Neural crest cell (in vitro differentiated cells): ENCODE results near the gene ARMH3. TPM values are rescaled to one million over a fixed set of nuclear protein-coding genes. Genes with fewer than 3 reads are reported as not detected.
A peak's percentile ranks its signal among the peaks of the same experiment; 100 is the strongest.

Source experiments
- DNase-seq: peaks from one replicate; pipeline ENCODE4 v3.0.0; 2021; ENCODE audit warnings: low read depth, mixed read lengths, low spot score
- H3K27ac Mint-ChIP-seq: one replicate; pipeline ENCODE4 v1.8.0; 2021; ENCODE audit warnings: mild to moderate bottlenecking, mixed read lengths; ENCODE audit not compliant: unreplicated experiment
- H3K27me3 Mint-ChIP-seq: 2 replicates; pipeline ENCODE4 v1.8.0; 2021; ENCODE audit warnings: low read depth, mild to moderate bottlenecking, mixed read lengths
- H3K36me3 Mint-ChIP-seq: 2 replicates; pipeline ENCODE4 v1.8.0; 2021; ENCODE audit warnings: low read depth, mild to moderate bottlenecking, mixed read lengths
- H3K4me1 Mint-ChIP-seq: 2 replicates; pipeline ENCODE4 v1.8.0; 2021; ENCODE audit warnings: mixed read lengths
- H3K4me3 Mint-ChIP-seq: one replicate; pipeline ENCODE4 v1.8.0; 2021; ENCODE audit warnings: mild to moderate bottlenecking, mixed read lengths
- H3K9me3 Mint-ChIP-seq: 2 replicates; pipeline ENCODE4 v1.8.0; 2021; ENCODE audit warnings: mixed read lengths
- total RNA-seq: library from RNA; stranded (reverse); gene quantifications from 2 replicates; pipeline ENCODE4 v1.2.1, GENCODE V29; 2021
- TF ChIP-seq, protein P1 (sequence below): fragments of 200-600 bp; sonication (generic); conservative IDR thresholded peaks from 2 replicates; pipeline ENCODE4 v1.5.0; 2021; ENCODE audit warnings: antibody characterized with exemption, mild to moderate bottlenecking

ARMH3 gene
- total RNA-seq, 1 donor from 2014 or later, result 24.4 TPM

DNA sequence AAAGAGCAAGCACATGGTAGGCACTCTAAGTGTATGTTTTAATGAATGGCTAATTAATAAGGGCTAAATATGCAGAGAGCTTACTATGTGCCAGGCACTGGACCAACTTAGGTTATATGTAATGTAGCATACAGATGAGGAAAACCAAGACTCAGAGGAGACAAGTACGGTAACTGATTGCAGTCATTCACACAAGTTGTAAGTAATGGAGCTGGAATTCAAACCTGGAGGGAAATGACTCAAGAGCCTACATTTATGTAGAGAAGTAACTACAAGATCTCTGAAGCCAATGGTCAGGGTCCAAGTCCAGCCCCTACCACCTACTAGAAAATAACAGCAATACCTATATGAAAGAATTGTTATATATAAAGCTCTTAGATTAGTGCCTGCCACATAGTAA, 115.1 kb downstream of the ARMH3 start:
- H3K27me3 Mint-ChIP-seq, result no peaks in the 10 kb centered on the region
- TF ChIP-seq, protein P1, sequence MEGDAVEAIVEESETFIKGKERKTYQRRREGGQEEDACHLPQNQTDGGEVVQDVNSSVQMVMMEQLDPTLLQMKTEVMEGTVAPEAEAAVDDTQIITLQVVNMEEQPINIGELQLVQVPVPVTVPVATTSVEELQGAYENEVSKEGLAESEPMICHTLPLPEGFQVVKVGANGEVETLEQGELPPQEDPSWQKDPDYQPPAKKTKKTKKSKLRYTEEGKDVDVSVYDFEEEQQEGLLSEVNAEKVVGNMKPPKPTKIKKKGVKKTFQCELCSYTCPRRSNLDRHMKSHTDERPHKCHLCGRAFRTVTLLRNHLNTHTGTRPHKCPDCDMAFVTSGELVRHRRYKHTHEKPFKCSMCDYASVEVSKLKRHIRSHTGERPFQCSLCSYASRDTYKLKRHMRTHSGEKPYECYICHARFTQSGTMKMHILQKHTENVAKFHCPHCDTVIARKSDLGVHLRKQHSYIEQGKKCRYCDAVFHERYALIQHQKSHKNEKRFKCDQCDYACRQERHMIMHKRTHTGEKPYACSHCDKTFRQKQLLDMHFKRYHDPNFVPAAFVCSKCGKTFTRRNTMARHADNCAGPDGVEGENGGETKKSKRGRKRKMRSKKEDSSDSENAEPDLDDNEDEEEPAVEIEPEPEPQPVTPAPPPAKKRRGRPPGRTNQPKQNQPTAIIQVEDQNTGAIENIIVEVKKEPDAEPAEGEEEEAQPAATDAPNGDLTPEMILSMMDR, result no peak
- no peak overlapping the region for H3K4me3 Mint-ChIP-seq
- peaks cover 12% of the 10 kb centered on the region for H3K4me1 Mint-ChIP-seq
- DNase-seq, result no peak
- H3K36me3 Mint-ChIP-seq, result peaks cover 5% of the 10 kb centered on the region
- H3K27ac Mint-ChIP-seq, result no peak overlapping the region
- H3K9me3 Mint-ChIP-seq, result no peaks in the 10 kb centered on the region

DNA sequence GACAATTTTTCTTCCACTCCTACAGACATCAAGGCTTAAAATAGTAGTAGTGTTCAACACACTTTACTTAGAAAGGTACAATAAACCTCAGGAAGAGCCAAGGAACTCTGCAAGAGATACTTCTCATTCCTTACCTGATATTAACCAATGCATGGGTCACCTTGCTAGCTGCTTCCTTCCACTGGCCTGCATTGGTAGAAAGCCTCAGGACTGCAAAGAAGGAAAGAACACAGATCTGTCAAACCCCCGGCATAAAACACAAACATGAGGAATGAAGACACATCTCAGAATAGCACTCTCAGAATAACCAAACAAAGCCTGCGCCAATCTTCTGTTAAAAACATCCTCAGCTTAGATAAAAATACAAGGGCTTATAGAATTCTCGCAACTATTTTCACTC, 116.2 kb downstream of the ARMH3 start:
- Mint-ChIP-seq H3K27ac (no peak overlapping the region), H3K36me3 (peaks cover 5% of the 10 kb centered on the region), H3K9me3 (no peaks in the 10 kb centered on the region), H3K4me3 (no peak overlapping the region), H3K4me1 (peaks cover 23% of the 10 kb centered on the region), H3K27me3 (no peaks in the 10 kb centered on the region)
- TF ChIP-seq, protein P1, result no peak
- no peak for DNase-seq

DNA sequence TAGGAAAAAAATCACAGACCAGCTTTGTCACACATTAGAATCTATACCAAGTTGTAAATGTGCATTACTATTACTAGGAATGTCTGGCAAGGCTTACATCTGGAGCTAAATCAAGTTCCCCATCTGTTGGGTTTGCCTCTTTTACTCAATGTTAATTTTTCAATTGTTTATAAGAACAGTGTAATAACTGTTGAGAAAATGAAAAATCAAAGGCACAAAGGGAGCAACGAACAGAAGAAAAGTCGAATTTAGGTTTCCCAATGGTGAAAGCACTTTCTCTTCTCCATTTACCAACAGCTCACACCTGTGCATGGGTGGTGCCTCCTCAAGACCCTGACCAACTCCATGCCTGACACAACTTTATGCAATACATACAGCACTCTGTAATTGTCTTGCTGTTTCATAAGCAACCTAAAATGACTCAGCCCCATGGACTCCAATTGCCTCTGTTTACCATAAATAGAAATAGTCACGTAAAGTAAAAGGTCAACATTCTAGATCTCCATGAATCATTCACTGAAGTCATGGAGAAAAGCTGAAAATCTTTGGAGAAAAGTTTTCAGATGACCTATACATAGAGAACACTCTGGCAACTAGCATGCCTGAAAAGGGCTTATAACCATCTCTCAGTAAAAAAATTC, 116.8 kb downstream of the ARMH3 start:
- Mint-ChIP-seq H3K4me3 (no peak overlapping the region), H3K27me3 (no peaks in the 10 kb centered on the region), H3K4me1 (peaks cover 29% of the 10 kb centered on the region), H3K9me3 (no peaks in the 10 kb centered on the region), H3K36me3 (peaks cover 5% of the 10 kb centered on the region), H3K27ac (no peak overlapping the region)
- TF ChIP-seq, protein P1, result no peak
- DNase-seq, result no peak

DNA sequence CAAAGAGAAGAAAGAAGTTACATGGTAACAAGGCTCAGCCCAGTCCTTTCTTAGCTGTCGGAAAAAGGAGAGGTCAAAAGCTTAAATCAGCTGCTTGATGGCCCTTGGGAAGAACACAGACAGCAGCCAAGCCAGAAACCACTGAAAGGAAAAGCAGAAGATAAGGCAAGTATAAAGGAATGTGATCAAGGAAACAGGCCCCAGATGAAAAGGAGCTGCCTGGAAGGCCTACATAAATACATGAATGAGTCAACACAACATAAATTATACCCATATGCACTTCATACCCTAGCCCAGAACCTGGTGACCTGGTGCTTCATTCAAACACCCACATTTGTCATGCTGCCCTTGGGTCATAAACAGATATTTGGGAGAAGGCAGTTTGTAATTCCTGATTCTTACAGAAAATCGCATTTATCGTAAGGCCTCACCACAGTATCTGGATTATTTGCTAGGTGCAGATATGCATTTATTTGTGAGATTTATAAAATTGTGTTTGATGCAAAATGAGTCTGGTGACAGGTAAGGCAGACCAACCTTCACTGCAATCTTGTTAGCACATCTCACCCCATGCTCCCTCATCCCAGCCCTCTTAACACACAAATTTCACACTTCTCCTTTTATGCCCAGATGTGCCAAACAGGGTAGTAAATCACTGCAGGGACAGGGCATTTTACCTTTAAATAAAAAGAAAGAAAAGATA, 117.5 kb downstream of the ARMH3 start:
- DNase-seq, result no peak
- Mint-ChIP-seq H3K4me3 (no peak overlapping the region), H3K27me3 (no peaks in the 10 kb centered on the region), H3K9me3 (no peaks in the 10 kb centered on the region), H3K4me1 (peaks cover 36% of the 10 kb centered on the region), H3K27ac (peak overlapping the region; percentile 61), H3K36me3 (peaks cover 4% of the 10 kb centered on the region)
- TF ChIP-seq, protein P1, result no peak

DNA sequence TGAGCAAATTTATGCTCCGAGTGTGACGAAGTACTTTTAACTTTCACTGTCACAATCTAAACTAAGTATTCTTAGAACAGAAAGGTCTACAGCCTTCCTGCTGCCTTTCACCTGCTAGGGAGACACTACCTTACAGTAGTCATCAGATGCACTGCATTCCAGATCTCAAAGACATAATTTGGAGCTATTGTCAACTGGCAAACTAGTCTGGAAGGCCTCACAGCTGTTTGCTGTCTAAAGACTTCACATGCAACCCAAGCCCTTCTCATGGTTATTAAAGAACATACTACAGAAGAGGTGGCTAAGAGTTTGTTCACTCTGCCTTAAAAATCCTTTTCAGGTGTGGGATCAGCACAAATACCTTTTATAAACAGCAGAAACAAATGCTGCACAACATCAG, 120.5 kb downstream of the ARMH3 start:
- Mint-ChIP-seq H3K9me3 (no peaks in the 10 kb centered on the region), H3K27ac (no peak overlapping the region), H3K36me3 (no peaks in the 10 kb centered on the region), H3K4me3 (no peak overlapping the region), H3K27me3 (no peaks in the 10 kb centered on the region), H3K4me1 (peaks cover 39% of the 10 kb centered on the region)
- no peak for DNase-seq
- TF ChIP-seq, protein P1, result no peak
